Retinal pigment epithelial cell (primary cell): ENCODE results near the gene PLEKHA7.
"Not testable (repeated sequence)": the region's sequence is repeated elsewhere in the genome, so short reads cannot be mapped to it uniquely, and the experiment has no call there.

Source experiments
- DNase-seq: peaks from one replicate; pipeline ENCODE4 v3.0.0-alpha.2; 2010; ENCODE audit warnings: low read depth
- H3K4me3 ChIP-seq: 2 replicates; pipeline ENCODE4 v1.5.1; 2011; ENCODE audit warnings: mild to moderate bottlenecking, low read length, control low read depth, moderate library complexity
- CTCF ChIP-seq: conservative IDR thresholded peaks from 2 replicates; pipeline ENCODE4 v1.5.1; 2011; ENCODE audit warnings: low read depth, low read length, control low read depth, inconsistent platforms

Gene PLEKHA7

DNA sequence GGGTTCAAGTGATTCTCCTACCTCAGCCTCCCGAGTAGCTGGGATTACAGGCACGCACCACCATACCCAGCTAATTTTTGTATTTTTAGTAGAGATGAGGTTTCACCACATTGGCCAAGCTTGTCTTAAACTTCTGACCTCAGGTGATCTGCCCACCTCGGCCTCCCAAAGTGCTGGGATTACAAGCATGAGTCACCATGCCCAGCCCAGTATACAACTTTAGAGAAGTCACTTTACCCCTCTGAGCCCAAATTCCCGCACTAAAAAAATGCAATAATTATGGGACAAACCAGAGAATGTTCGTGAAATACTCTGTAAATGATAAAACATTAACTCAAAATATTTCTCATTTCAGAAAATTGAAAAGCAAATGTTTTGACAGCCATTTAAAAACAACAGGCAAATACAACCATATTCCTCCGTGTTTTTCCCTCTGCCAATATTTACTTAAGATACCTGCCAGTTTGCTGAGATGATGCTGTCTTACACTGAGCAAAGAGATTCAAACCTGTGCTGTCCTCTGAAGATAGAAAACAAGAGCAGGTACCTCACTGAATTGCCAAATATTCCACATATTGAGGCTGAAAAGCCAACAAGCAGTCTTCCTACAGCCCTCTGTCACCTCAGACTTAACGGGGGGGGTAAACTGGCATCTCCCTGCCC is 9.6 kb downstream of the PLEKHA7 start:
- H3K4me3 ChIP-seq = no peak overlapping the region
- no peak for TF ChIP-seq CTCF
- no peak for DNase-seq

GRCh38 chr11:17003426-17003825 is 10.8 kb downstream of the PLEKHA7 start:
- TF ChIP-seq CTCF = no peak
- DNase-seq = no peak
- H3K4me3 ChIP-seq = no peak overlapping the region

DNA sequence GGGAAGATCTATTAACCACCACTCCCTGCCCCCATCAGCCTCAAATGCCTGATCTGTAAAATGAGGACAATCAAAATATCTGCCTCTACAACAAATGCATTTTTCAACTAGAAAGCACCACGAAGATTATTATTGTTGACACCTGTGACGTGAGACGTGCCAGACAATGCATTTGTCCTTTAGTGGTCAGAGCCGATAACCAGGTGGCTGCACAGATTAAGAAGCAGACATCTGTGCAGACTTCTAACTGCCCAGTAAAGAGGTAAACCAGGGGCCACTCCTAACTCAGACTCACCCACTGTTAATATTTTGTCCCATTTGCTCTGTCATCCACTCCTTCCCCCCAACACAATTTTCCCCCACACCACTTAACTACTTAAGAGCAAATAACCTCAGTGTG is 11.7 kb downstream of the PLEKHA7 start:
- no peak for DNase-seq
- no peak for TF ChIP-seq CTCF
- no peak overlapping the region for H3K4me3 ChIP-seq

DNA sequence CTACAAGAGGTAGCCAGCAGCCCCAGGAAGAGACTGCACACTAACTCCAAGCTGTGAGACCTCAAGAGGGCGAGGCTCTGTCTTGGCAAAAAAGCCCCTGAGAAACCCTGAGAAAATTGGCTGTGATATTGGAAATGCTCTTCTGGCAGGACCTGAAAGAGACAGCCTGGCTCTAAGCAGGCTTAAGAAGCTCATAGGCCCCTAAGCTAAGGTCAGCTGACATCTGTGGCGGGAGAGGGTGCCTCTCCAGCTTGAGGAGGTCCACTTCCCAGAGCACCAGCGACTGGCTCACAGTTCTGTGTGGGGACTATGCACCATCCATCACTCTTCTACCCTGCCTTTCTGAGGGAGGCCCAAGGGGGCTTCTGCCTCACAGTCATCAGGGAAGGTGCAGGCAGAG is 12.4 kb downstream of the PLEKHA7 start:
- DNase-seq = no peak
- no peak overlapping the region for H3K4me3 ChIP-seq
- no peak for TF ChIP-seq CTCF

- no peak overlapping the region for H3K4me3 ChIP-seq
- no peak for DNase-seq
- no peak for TF ChIP-seq CTCF
Observed at GRCh38 chr11:17000987-17001386, 13.2 kb downstream of the PLEKHA7 start.

DNA sequence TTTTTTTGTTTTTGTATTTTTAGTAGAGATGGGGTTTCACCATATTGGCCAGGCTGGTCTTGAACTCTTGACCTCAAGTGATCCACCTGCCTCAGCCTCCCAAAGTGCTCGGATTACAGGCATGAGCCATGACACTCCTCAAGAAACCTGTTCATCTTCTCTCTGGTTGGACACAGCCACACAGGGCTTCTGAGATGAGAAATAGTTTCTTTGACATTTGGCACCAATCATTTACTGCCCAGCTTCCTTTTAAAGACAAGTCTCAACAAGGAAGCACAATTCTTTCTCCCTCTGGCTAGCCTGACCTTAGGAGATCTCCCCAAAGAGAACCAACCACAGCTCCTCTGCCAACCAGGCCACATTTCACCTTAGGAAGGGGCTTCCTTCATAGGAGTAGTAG is 14.0 kb downstream of the PLEKHA7 start:
- not testable (repeated sequence) for DNase-seq, H3K4me3 ChIP-seq

- TF ChIP-seq CTCF = no peak
- no peak for DNase-seq
- no peak overlapping the region for H3K4me3 ChIP-seq
Observed at GRCh38 chr11:16999116-16999515, 15.1 kb downstream of the PLEKHA7 start.

DNA sequence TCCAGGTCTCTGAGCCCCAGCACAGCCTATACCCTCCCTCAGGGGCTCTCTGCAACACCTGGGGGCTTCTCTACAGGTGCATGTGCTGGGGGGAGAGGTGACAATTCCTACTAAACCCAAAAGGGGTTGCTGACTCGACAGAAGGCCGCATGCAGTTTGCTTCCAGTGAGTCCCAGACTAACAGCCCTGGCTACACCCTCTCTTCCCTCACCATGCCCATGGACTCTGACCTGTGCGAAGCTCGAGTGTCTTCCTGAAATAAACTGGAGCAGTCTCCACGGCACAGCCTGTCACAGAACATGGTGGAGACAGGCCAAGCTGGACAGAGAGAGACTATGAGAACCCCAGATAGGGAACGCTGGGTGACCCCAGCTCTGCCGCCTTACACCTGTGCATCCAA is 16.6 kb downstream of the PLEKHA7 start:
- no peak for DNase-seq
- TF ChIP-seq CTCF = no peak
- no peak overlapping the region for H3K4me3 ChIP-seq
